ENCODE measurements around the gene CELSR3. TPM values are rescaled to one million over a fixed set of nuclear protein-coding genes. Genes with fewer than 3 reads are reported as not detected.

Gene CELSR3
- total and polyA plus RNA-seq, 3 experiments from 2014 or later = 0.41 to 19.3 (median 19.3) TPM

DNA sequence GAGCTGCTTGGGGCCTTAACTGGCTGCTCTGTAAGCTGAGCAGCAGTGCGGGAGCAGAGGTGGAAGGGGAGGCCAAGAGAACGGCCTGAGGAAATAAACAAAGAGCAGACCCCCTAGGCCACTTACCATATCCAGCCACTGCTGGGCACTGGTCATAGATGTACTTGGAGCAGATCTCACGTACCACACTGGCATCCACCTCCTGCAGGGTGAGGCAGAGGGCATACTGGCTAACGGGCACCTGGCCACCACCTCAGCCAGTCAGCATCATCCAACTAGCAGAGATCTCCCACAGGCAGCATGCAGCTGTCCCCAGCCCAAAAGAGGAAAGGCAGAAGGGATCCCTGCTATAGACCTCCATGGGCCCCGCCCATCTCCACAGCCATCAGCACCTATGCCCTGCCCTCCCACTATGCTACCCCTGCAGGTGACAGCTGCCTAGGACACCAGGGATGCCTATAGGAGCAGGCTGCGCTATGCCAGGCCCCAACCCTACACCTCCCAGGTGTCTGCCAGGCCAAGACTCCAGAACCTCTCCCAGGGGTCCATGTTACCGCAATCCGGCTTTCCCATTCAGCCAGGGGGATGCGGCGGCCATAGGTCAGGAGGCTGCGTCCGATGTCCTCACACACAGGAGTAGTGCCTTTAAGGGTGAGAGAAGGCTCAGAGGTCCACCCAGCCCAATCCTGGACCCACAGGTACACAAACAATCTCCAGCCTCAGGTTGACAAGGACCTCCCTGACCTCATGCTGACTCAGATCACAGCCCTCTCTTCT, 63.0 kb downstream of the CELSR3 start:
- peaks cover 0 to 10% of the 10 kb centered on the region in 2 donors for H3K27me3 Mint-ChIP-seq
- ChIA-PET CTCF (interaction anchor here (1.7 kb wide), 1 partner anchor 10 kb away, joined by 4 read pairs; the partner anchor contains the start of gene UQCRC1), POLR2A (no interaction called here)
- peak overlapping the region in 2 of 8 donors; percentile 82 to 87 for H3K27ac Mint-ChIP-seq
- H3K4me3 Mint-ChIP-seq = no peak overlapping the region
- Histone ChIP-seq H3K27me3 (ENCODE audit: insufficient read depth, low read length, poor library complexity, severe bottlenecking) (no peaks in the 10 kb centered on the region), H3K9me3 (ENCODE audit: low read length) (no peaks in the 10 kb centered on the region), H3K4me1 (ENCODE audit: insufficient read depth, low read length) (no peaks in the 10 kb centered on the region), H3K4me3 (ENCODE audit: low read length) (no peak overlapping the region), H3K36me3 (ENCODE audit: insufficient read depth, low read length) (peaks cover 45% of the 10 kb centered on the region), H3K27ac (ENCODE audit: low read depth, low read length) (no peak overlapping the region)
- H3K4me1 Mint-ChIP-seq = peaks cover 0 to 5% (median 0%) of the 10 kb centered on the region in 3 donors
- no peaks in the 10 kb centered on the region for H3K9me3 Mint-ChIP-seq
- no peak for DNase-seq
- peaks cover 0 to 76% (median 13%) of the 10 kb centered on the region in 3 donors for H3K36me3 Mint-ChIP-seq

DNA sequence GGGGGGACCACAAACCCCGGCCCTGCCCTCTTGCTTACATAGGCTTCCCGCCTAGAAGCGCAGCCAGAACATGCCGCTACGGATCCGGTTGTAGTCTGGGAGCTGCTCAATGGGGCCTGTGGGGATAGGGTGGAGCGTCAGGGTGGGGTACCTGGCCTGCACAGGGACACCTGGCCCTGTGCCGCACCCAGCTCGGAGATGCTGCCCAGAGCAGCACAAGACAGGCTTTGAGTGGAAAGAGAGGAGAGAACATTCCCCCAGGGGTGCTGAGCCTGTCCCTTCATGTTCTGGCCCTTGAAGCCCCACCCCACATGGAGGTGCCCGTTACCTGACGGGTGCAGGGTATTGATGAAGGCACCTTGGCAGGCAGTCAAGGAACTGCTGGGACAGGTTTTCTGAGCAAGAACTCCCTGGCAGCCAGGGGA, 63.6 kb downstream of the CELSR3 start:
- H3K27ac Mint-ChIP-seq = peak overlapping the region in 1 of 8 donors; percentile 82
- Histone ChIP-seq H3K9me3 (ENCODE audit: low read length) (no peaks in the 10 kb centered on the region), H3K36me3 (ENCODE audit: insufficient read depth, low read length) (peaks cover 39% of the 10 kb centered on the region), H3K4me3 (ENCODE audit: low read length) (no peak overlapping the region), H3K27ac (ENCODE audit: low read depth, low read length) (no peak overlapping the region), H3K27me3 (ENCODE audit: insufficient read depth, low read length, poor library complexity, severe bottlenecking) (no peaks in the 10 kb centered on the region), H3K4me1 (ENCODE audit: insufficient read depth, low read length) (no peaks in the 10 kb centered on the region)
- peaks cover 3 to 16% of the 10 kb centered on the region in 2 donors for H3K27me3 Mint-ChIP-seq
- no peaks in the 10 kb centered on the region for H3K9me3 Mint-ChIP-seq
- H3K4me1 Mint-ChIP-seq = peaks cover 0 to 11% (median 2%) of the 10 kb centered on the region in 3 donors
- CTCF ChIA-PET = interaction anchor here (1.7 kb wide), 1 partner anchor 10 kb away, joined by 4 read pairs; the partner anchor contains the start of gene UQCRC1
- POLR2A ChIA-PET = no interaction called here
- H3K4me3 Mint-ChIP-seq = no peak overlapping the region
- no peak for DNase-seq
- H3K36me3 Mint-ChIP-seq = peaks cover 0 to 70% (median 13%) of the 10 kb centered on the region in 3 donors

- H3K27ac Mint-ChIP-seq = peak overlapping the region in 1 of 8 donors; percentile 54
- no peaks in the 10 kb centered on the region for H3K9me3 Mint-ChIP-seq
- peaks cover 0 to 11% (median 2%) of the 10 kb centered on the region in 3 donors for H3K4me1 Mint-ChIP-seq
- no peak overlapping the region for H3K4me3 ChIP-seq (ENCODE audit: low read length)
- H3K27ac ChIP-seq (ENCODE audit: low read depth, low read length) = no peak overlapping the region
- no peaks in the 10 kb centered on the region for H3K27me3 ChIP-seq (ENCODE audit: insufficient read depth, low read length, poor library complexity, severe bottlenecking)
- no peaks in the 10 kb centered on the region for H3K4me1 ChIP-seq (ENCODE audit: insufficient read depth, low read length)
- H3K27me3 Mint-ChIP-seq = peaks cover 4 to 16% of the 10 kb centered on the region in 2 donors
- POLR2A ChIA-PET = no interaction called here
- peaks cover 33% of the 10 kb centered on the region for H3K36me3 ChIP-seq (ENCODE audit: insufficient read depth, low read length)
- CTCF ChIA-PET = interaction anchor here (0.5 to 1.7 kb wide), 2 partner anchors 11 to 92 kb away, joined by 3 to 4 read pairs; partner anchors contain the start of gene UQCRC1
- no peaks in the 10 kb centered on the region for H3K9me3 ChIP-seq (ENCODE audit: low read length)
- H3K36me3 Mint-ChIP-seq = peaks cover 0 to 64% (median 13%) of the 10 kb centered on the region in 3 donors
- no peak overlapping the region for H3K4me3 Mint-ChIP-seq
- no peak for DNase-seq
These were observed 64.2 kb downstream of the CELSR3 start for GRCh38 chr3:48598323-48599076.

GRCh38 chr3:48597408-48597800, 65.3 kb downstream of the CELSR3 start:
- peaks cover 0 to 54% (median 10%) of the 10 kb centered on the region in 3 donors for H3K36me3 Mint-ChIP-seq
- Histone ChIP-seq H3K4me1 (ENCODE audit: insufficient read depth, low read length) (no peaks in the 10 kb centered on the region), H3K36me3 (ENCODE audit: insufficient read depth, low read length) (peaks cover 26% of the 10 kb centered on the region), H3K4me3 (ENCODE audit: low read length) (no peak overlapping the region), H3K9me3 (ENCODE audit: low read length) (no peaks in the 10 kb centered on the region), H3K27ac (ENCODE audit: low read depth, low read length) (no peak overlapping the region), H3K27me3 (ENCODE audit: insufficient read depth, low read length, poor library complexity, severe bottlenecking) (no peaks in the 10 kb centered on the region)
- H3K27ac Mint-ChIP-seq = peak overlapping the region in 3 of 8 donors; percentile 28 to 75 (median 51)
- peak overlapping the region in 1 of 7 donors; percentile 29 for H3K4me3 Mint-ChIP-seq
- peaks cover 0 to 11% (median 2%) of the 10 kb centered on the region in 3 donors for H3K4me1 Mint-ChIP-seq
- no peak for DNase-seq
- no peaks in the 10 kb centered on the region for H3K9me3 Mint-ChIP-seq
- CTCF ChIA-PET = interaction anchor here (1.4 kb wide), 1 partner anchor 39 kb away, joined by 5 read pairs; no protein-coding TSS in a partner anchor
- H3K27me3 Mint-ChIP-seq = peaks cover 10 to 25% of the 10 kb centered on the region in 2 donors
- POLR2A ChIA-PET = no interaction called here

- no peak overlapping the region for H3K27ac ChIP-seq (ENCODE audit: low read depth, low read length)
These were observed 65.8 kb downstream of the CELSR3 start for GRCh38 chr3:48596676-48597407.

GRCh38 chr3:48596157-48596556, 66.5 kb downstream of the CELSR3 start:
- ChIA-PET POLR2A (no interaction called here), CTCF (no interaction called here)
- H3K9me3 Mint-ChIP-seq = no peaks in the 10 kb centered on the region
- Histone ChIP-seq H3K4me1 (ENCODE audit: insufficient read depth, low read length) (no peaks in the 10 kb centered on the region), H3K4me3 (ENCODE audit: low read length) (no peak overlapping the region), H3K27me3 (ENCODE audit: insufficient read depth, low read length, poor library complexity, severe bottlenecking) (no peaks in the 10 kb centered on the region), H3K36me3 (ENCODE audit: insufficient read depth, low read length) (peaks cover 19% of the 10 kb centered on the region), H3K27ac (ENCODE audit: low read depth, low read length) (no peak overlapping the region), H3K9me3 (ENCODE audit: low read length) (no peaks in the 10 kb centered on the region)
- H3K4me3 Mint-ChIP-seq = no peak overlapping the region
- H3K27ac Mint-ChIP-seq = peak overlapping the region in 1 of 8 donors; percentile 94
- H3K4me1 Mint-ChIP-seq = peaks cover 0 to 11% (median 2%) of the 10 kb centered on the region in 3 donors
- peaks cover 0 to 43% (median 8%) of the 10 kb centered on the region in 3 donors for H3K36me3 Mint-ChIP-seq
- H3K27me3 Mint-ChIP-seq = peaks cover 12 to 30% of the 10 kb centered on the region in 2 donors
- DNase-seq = no peak

More at GRCh38 chr3:48596676-48597407, 65.8 kb downstream of the CELSR3 start:
- CTCF ChIA-PET = interaction anchor here (1.4 kb wide), 1 partner anchor 39 kb away, joined by 5 read pairs; no protein-coding TSS in a partner anchor
- H3K36me3 ChIP-seq (ENCODE audit: insufficient read depth, low read length) = peaks cover 26% of the 10 kb centered on the region
- peaks cover 0 to 50% (median 8%) of the 10 kb centered on the region in 3 donors for H3K36me3 Mint-ChIP-seq
- peak overlapping the region in 3 of 8 donors; percentile 28 to 75 (median 51) for H3K27ac Mint-ChIP-seq
- H3K27me3 Mint-ChIP-seq = peaks cover 10 to 29% of the 10 kb centered on the region in 2 donors
- H3K9me3 ChIP-seq (ENCODE audit: low read length) = no peaks in the 10 kb centered on the region
- no peak for DNase-seq
- no peaks in the 10 kb centered on the region for H3K4me1 ChIP-seq (ENCODE audit: insufficient read depth, low read length)
- POLR2A ChIA-PET = no interaction called here
- no peaks in the 10 kb centered on the region for H3K27me3 ChIP-seq (ENCODE audit: insufficient read depth, low read length, poor library complexity, severe bottlenecking)
- H3K4me3 Mint-ChIP-seq = no peak overlapping the region
- H3K4me3 ChIP-seq (ENCODE audit: low read length) = no peak overlapping the region
- H3K9me3 Mint-ChIP-seq = no peaks in the 10 kb centered on the region
- peaks cover 0 to 11% (median 2%) of the 10 kb centered on the region in 3 donors for H3K4me1 Mint-ChIP-seq

- Mint-ChIP-seq H3K36me3 (peaks cover 0 to 38% (median 5%) of the 10 kb centered on the region in 3 donors), H3K9me3 (no peaks in the 10 kb centered on the region), H3K4me1 (peaks cover 0 to 11% (median 2%) of the 10 kb centered on the region in 3 donors), H3K4me3 (no peak overlapping the region), H3K27ac (peak overlapping the region in 1 of 8 donors; percentile 94), H3K27me3 (peaks cover 15 to 35% of the 10 kb centered on the region in 2 donors)
- no peak for DNase-seq
- peaks cover 14% of the 10 kb centered on the region for H3K36me3 ChIP-seq (ENCODE audit: insufficient read depth, low read length)
- ChIA-PET CTCF (no interaction called here), POLR2A (no interaction called here)
- no peak overlapping the region for H3K27ac ChIP-seq (ENCODE audit: low read depth, low read length)
- no peaks in the 10 kb centered on the region for H3K27me3 ChIP-seq (ENCODE audit: insufficient read depth, low read length, poor library complexity, severe bottlenecking)
- H3K9me3 ChIP-seq (ENCODE audit: low read length) = no peaks in the 10 kb centered on the region
- H3K4me3 ChIP-seq (ENCODE audit: low read length) = no peak overlapping the region
- no peaks in the 10 kb centered on the region for H3K4me1 ChIP-seq (ENCODE audit: insufficient read depth, low read length)
These were observed 67.1 kb downstream of the CELSR3 start for GRCh38 chr3:48595526-48596121.
